ENCODE measurements around the gene IL1R2. TPM values are rescaled to one million over a fixed set of nuclear protein-coding genes. Genes with fewer than 3 reads are reported as not detected.
"Not testable (repeated sequence)": the region's sequence is repeated elsewhere in the genome, so short reads cannot be mapped to it uniquely, and the experiment has no call there.

IL1R2 gene
- total RNA-seq, 4 donors from 2014 or later = 12.2 to 207 (median 32.1) TPM

DNA sequence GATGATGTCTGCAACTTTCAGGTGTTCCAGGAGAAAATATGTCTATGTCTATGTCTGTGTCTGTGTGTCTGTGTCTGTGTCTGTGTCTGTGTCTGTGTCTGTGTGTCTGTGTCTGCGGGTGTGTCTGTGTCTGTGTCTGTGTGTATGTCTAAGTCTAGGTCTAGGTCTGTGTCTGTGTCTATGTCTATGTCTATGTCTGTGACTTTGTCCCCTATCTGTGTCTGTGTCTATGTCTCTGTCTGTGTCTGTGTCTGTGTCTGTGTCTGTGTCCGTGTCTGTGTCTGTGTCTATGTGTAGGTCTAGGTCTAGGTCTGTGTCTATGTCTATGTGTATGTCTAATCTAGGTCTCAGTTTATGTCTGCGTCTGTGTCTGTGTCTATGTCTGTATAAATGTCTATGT lies 10.5 kb downstream of the IL1R2 start:
- TF ChIP-seq CTCF (IDR thresholded peaks at IDR 0.05) = no peak
- DNase-seq (ENCODE audit: low spot score) (no peak), ATAC-seq (ENCODE audit: low FRiP score) (no peak)

DNA sequence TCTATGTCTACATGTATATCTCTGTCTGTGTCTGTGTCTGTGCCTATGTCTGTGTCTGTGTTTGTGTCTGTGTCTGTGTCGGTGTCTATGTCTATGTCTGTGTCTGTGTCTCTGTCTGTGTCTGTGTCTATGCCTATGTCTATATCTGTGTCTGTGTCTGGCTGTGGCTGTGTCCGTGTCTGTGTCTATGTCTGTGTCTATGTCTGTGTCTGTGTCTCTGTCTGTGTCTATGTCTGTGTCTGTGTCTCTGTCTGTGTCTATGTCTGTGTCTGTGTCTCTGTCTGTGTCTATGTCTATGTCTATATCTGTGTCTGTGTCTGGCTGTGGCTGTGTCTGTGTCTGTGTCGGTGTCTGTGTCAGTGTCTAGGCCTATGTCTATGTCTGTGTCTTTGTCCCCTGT lies 11.1 kb downstream of the IL1R2 start:
- not testable (repeated sequence) for DNase-seq (ENCODE audit: low spot score); ATAC-seq (ENCODE audit: low FRiP score)

GRCh38 chr2:102003696-102004095 lies 11.9 kb downstream of the IL1R2 start:
- no peak for ATAC-seq (ENCODE audit: low FRiP score)
- no peak for DNase-seq (ENCODE audit: low spot score)
- no peak for TF ChIP-seq CTCF (IDR thresholded peaks at IDR 0.05)

- ATAC-seq (ENCODE audit: low FRiP score) (no peak), DNase-seq (ENCODE audit: low spot score) (no peak)
- no peak for TF ChIP-seq CTCF (IDR thresholded peaks at IDR 0.05)
These were observed 12.8 kb downstream of the IL1R2 start for GRCh38 chr2:102004581-102004980.

GRCh38 chr2:102005449-102005848 lies 13.7 kb downstream of the IL1R2 start:
- no peak for TF ChIP-seq CTCF (IDR thresholded peaks at IDR 0.05)
- ATAC-seq (ENCODE audit: low FRiP score) = no peak
- DNase-seq (ENCODE audit: low spot score) = no peak

DNA sequence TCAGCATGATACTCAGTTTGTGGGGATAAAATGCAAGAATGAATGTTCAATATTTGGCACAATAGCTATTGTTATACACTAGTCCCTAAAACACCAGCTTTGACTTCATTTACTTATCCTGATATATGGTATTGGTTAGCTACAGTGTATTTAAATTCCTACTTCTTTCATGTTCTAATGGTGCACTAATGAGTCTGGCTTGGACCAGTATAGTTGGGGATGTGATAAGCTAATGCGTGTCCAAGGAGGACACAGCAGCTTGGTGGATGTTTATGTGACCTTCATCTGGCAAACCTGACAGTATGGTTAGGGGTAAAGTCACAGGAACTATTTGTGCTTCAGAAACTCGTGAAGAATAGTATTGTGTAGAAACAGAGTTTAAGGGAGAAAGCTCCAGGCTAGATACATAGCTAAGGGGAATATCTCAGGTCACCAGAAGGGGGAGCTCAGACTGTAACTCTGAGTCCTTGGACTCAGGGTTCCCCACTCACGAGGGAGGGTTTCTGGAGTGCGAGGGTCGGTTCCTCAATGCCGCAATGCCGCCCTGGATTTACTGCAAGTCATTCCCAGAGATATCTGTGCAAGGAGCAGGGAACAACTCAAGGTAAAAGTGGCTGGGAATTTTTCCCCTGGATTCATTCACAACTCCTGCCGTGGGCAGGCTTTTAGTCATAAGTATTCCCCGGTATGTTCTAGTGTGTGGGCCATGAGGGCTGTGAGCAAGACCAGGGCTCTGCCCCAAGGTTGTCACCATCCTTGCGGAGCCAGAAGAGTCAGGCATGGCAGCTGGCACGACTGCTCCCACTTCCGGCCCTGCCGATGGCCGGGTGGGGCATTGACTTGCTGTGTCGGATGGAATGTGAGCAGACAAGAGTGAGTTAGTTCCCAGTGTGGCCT lies 14.5 kb downstream of the IL1R2 start:
- peak in 1 of 3 donors; percentile 45 for TF ChIP-seq CTCF (IDR thresholded peaks at IDR 0.05)
- ATAC-seq (ENCODE audit: low FRiP score) (peak; percentile 57), DNase-seq (ENCODE audit: low spot score) (no peak)

DNA sequence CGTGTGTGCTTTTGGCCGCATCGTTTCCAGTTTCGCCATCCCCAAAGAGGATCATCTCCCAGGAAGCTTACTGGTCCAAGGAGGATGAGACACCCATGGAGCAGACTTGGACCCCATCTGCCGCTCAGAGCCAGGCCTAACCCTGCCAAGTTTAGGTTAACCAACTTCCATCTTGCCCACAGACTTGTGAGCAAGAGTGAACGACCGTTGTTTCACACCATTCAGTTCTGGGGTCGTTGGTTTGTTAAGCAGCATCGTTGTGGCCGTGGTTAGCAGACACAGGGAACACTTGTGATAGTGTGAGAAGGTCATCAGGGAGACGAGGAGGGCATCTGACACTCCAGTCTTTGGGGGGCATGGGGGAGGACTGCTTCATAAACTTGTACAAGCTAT lies 15.1 kb downstream of the IL1R2 start:
- ATAC-seq (ENCODE audit: low FRiP score) = no peak
- no peak for TF ChIP-seq CTCF (IDR thresholded peaks at IDR 0.05)

More for the DNA sequence above, 15.1 kb downstream of the IL1R2 start:
- DNase-seq (ENCODE audit: low spot score) = no peak

Measured in omental fat pad (tissue), 4 donors.